ENCODE measurements around the gene SYT8.

The SYT8 gene

GRCh38 chr11:1860108-1860507, 25.3 kb downstream of the SYT8 start:
- H3K36me3 ChIP-seq (ENCODE audit: control insufficient read depth, insufficient read depth, low read length), result no peaks in the 10 kb centered on the region
- no peaks in the 10 kb centered on the region for H3K27me3 ChIP-seq (ENCODE audit: control insufficient read depth, insufficient read depth, low read length, poor library complexity, severe bottlenecking)
- no peaks in the 10 kb centered on the region for H3K9me3 ChIP-seq (ENCODE audit: control insufficient read depth, low read length)
- peaks cover 19% of the 10 kb centered on the region for H3K4me1 ChIP-seq (ENCODE audit: control insufficient read depth, insufficient read depth, low read length)
- 90 to 91% methylated on average over 1 of the region's 1 CpG for WGBS, 2 experiments
- H3K27ac ChIP-seq (ENCODE audit: insufficient read depth, low read depth, low read length, poor library complexity, severe bottlenecking), result no peak overlapping the region
- H3K4me3 ChIP-seq (ENCODE audit: insufficient read depth, low read depth, low read length), result no peak overlapping the region

GRCh38 chr11:1861435-1862411, 26.9 kb downstream of the SYT8 start:
- Histone ChIP-seq H3K27me3 (ENCODE audit: control insufficient read depth, insufficient read depth, low read length, poor library complexity, severe bottlenecking) (no peaks in the 10 kb centered on the region), H3K36me3 (ENCODE audit: control insufficient read depth, insufficient read depth, low read length) (no peaks in the 10 kb centered on the region), H3K27ac (ENCODE audit: insufficient read depth, low read depth, low read length, poor library complexity, severe bottlenecking) (no peak overlapping the region), H3K9me3 (ENCODE audit: control insufficient read depth, low read length) (no peaks in the 10 kb centered on the region), H3K4me3 (ENCODE audit: insufficient read depth, low read depth, low read length) (no peak overlapping the region), H3K4me1 (ENCODE audit: control insufficient read depth, insufficient read depth, low read length) (peaks cover 23% of the 10 kb centered on the region)
- WGBS, 2 experiments, result 90 to 92% methylated on average over 4 of the region's 4 CpGs

- Histone ChIP-seq H3K4me3 (ENCODE audit: insufficient read depth, low read depth, low read length) (no peak overlapping the region), H3K36me3 (ENCODE audit: control insufficient read depth, insufficient read depth, low read length) (no peaks in the 10 kb centered on the region), H3K27me3 (ENCODE audit: control insufficient read depth, insufficient read depth, low read length, poor library complexity, severe bottlenecking) (no peaks in the 10 kb centered on the region), H3K9me3 (ENCODE audit: control insufficient read depth, low read length) (no peaks in the 10 kb centered on the region), H3K27ac (ENCODE audit: insufficient read depth, low read depth, low read length, poor library complexity, severe bottlenecking) (no peak overlapping the region), H3K4me1 (ENCODE audit: control insufficient read depth, insufficient read depth, low read length) (peaks cover 23% of the 10 kb centered on the region)
- WGBS, 2 experiments, result 81 to 82% methylated on average over 14 of the region's 14 CpGs
Observed at GRCh38 chr11:1862588-1863351, 28.0 kb downstream of the SYT8 start.

DNA sequence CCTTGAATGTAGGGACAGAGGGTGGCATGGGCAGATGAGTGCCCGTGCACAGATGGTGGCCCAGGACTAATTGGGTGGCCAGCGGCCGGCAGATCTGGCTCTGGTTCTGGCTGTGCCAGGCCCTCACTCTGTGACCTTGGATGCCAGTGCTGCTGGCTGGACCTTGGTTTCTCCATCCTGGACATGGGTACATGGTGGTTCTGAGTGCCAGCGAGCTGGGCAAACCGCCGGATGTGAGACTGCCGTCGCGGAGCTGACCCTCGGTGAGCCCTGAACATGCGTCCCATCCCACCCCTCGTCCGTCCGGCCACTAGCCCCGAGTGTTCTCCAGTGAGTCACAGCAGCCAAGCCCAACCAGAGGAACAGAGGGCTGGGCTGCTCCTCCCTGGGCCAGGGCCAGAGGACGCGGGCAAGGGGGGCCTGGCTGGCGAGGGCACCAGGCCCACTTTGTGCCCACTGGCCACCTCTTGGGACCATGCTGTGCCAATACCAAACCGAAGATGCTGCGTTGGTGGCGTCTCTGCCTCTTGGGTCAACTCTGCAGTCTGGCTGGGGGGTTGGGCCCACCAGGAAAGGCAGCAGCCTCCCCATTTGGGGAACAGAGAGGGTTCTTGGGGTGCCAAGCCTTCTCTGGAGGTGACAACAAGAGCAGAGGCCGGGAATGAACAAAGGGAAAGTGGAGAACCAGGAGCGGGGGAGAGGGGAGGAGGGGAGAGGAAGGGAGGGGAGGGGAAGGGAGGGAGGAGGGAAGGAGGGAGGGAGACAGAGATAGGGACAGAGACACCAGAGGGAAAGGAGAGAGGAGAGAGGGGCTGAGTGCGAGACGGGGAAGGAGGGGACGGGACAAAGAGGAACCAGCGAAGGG, 28.8 kb downstream of the SYT8 start:
- H3K9me3 ChIP-seq (ENCODE audit: control insufficient read depth, low read length), result no peaks in the 10 kb centered on the region
- no peak overlapping the region for H3K27ac ChIP-seq (ENCODE audit: insufficient read depth, low read depth, low read length, poor library complexity, severe bottlenecking)
- H3K36me3 ChIP-seq (ENCODE audit: control insufficient read depth, insufficient read depth, low read length), result no peaks in the 10 kb centered on the region
- H3K4me3 ChIP-seq (ENCODE audit: insufficient read depth, low read depth, low read length), result no peak overlapping the region
- no peaks in the 10 kb centered on the region for H3K27me3 ChIP-seq (ENCODE audit: control insufficient read depth, insufficient read depth, low read length, poor library complexity, severe bottlenecking)
- H3K4me1 ChIP-seq (ENCODE audit: control insufficient read depth, insufficient read depth, low read length), result peaks cover 22% of the 10 kb centered on the region
- 47 to 50% methylated on average over 27 of the region's 27 CpGs for WGBS, 2 experiments

DNA sequence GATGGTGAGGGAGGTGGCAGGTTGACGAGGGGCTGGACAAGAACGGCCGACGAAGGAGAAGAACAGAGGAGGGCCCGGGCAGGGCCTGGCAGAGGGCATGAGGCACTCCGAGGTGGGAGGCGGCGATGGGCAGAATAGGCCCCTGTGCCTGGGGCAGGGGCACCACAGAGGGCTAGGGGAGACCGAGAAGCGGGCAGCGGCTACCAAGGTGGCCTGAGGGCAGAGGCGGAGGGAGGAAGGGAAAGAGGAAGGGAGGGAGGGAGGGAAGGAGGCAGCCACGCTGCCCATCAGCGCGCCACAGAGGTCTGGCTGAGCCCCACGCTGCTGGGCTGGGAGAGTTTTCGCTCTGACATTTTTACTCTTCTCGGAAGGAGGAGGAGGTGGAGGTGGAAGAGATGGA, 29.4 kb downstream of the SYT8 start:
- H3K36me3 ChIP-seq (ENCODE audit: control insufficient read depth, insufficient read depth, low read length), result no peaks in the 10 kb centered on the region
- H3K27me3 ChIP-seq (ENCODE audit: control insufficient read depth, insufficient read depth, low read length, poor library complexity, severe bottlenecking), result no peaks in the 10 kb centered on the region
- H3K9me3 ChIP-seq (ENCODE audit: control insufficient read depth, low read length), result no peaks in the 10 kb centered on the region
- WGBS, 2 experiments, result 78% methylated on average over 18 of the region's 18 CpGs
- no peak overlapping the region for H3K4me3 ChIP-seq (ENCODE audit: insufficient read depth, low read depth, low read length)
- no peak overlapping the region for H3K27ac ChIP-seq (ENCODE audit: insufficient read depth, low read depth, low read length, poor library complexity, severe bottlenecking)
- peaks cover 19% of the 10 kb centered on the region for H3K4me1 ChIP-seq (ENCODE audit: control insufficient read depth, insufficient read depth, low read length)

DNA sequence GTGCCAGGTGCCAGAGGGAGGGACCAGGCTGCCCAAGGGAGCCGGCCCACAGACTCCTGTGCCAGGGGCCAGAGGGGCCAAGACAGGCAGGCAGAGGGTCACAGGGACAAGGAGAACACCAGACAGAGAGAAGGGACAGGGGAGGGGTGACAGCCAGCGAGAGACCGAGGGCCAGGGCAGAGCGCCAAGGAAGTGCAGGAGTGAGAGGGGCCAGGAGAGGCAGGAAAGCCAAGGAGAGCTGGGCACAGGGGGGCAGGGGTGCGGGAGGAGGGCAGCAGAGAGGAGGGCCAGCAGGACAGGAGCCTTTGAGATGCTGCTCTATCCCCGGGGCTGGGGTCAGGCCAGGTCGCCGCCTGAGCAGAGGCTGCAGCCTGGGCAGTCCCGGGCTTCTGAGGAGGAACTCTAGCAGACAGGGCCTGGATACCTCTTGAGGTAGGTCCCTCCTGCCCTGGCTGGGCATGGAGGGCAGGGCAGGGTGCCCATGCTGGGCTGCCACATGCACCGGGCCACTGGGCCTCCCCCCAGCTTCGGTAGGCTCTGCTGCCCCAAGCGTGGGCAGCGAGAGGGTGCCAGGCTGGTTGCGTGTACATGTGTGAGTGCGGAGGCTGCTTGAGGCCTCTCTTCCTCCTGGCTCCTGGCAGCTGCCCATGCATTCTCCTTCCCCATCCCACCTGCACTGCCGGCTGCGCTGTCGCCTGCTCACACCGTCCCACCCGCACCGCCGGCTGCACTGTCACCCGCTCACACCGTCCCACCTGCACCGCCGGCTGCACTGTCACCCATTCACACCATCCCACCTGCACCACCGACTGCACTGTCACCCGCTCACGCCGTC, 30.3 kb downstream of the SYT8 start:
- no peak overlapping the region for H3K27ac ChIP-seq (ENCODE audit: insufficient read depth, low read depth, low read length, poor library complexity, severe bottlenecking)
- peaks cover 19% of the 10 kb centered on the region for H3K4me1 ChIP-seq (ENCODE audit: control insufficient read depth, insufficient read depth, low read length)
- H3K9me3 ChIP-seq (ENCODE audit: control insufficient read depth, low read length), result no peaks in the 10 kb centered on the region
- no peak overlapping the region for H3K4me3 ChIP-seq (ENCODE audit: insufficient read depth, low read depth, low read length)
- WGBS, 2 experiments, result 87 to 88% methylated on average over 30 of the region's 30 CpGs
- no peaks in the 10 kb centered on the region for H3K36me3 ChIP-seq (ENCODE audit: control insufficient read depth, insufficient read depth, low read length)
- peaks cover 2% of the 10 kb centered on the region for H3K27me3 ChIP-seq (ENCODE audit: control insufficient read depth, insufficient read depth, low read length, poor library complexity, severe bottlenecking)

GRCh38 chr11:1866226-1866625, 31.4 kb downstream of the SYT8 start:
- no peaks in the 10 kb centered on the region for H3K9me3 ChIP-seq (ENCODE audit: control insufficient read depth, low read length)
- WGBS, 2 experiments, result 95 to 98% methylated on average over 8 of the region's 8 CpGs
- peaks cover 6% of the 10 kb centered on the region for H3K27me3 ChIP-seq (ENCODE audit: control insufficient read depth, insufficient read depth, low read length, poor library complexity, severe bottlenecking)
- H3K4me1 ChIP-seq (ENCODE audit: control insufficient read depth, insufficient read depth, low read length), result peaks cover 19% of the 10 kb centered on the region
- no peak overlapping the region for H3K27ac ChIP-seq (ENCODE audit: insufficient read depth, low read depth, low read length, poor library complexity, severe bottlenecking)
- no peak overlapping the region for H3K4me3 ChIP-seq (ENCODE audit: insufficient read depth, low read depth, low read length)
- H3K36me3 ChIP-seq (ENCODE audit: control insufficient read depth, insufficient read depth, low read length), result no peaks in the 10 kb centered on the region

- H3K9me3 ChIP-seq (ENCODE audit: control insufficient read depth, low read length), result no peaks in the 10 kb centered on the region
- peaks cover 19% of the 10 kb centered on the region for H3K4me1 ChIP-seq (ENCODE audit: control insufficient read depth, insufficient read depth, low read length)
- H3K27me3 ChIP-seq (ENCODE audit: control insufficient read depth, insufficient read depth, low read length, poor library complexity, severe bottlenecking), result peaks cover 6% of the 10 kb centered on the region
- H3K4me3 ChIP-seq (ENCODE audit: insufficient read depth, low read depth, low read length), result no peak overlapping the region
- WGBS, 2 experiments, result 92% methylated on average over 15 of the region's 15 CpGs
- no peak overlapping the region for H3K27ac ChIP-seq (ENCODE audit: insufficient read depth, low read depth, low read length, poor library complexity, severe bottlenecking)
- H3K36me3 ChIP-seq (ENCODE audit: control insufficient read depth, insufficient read depth, low read length), result no peaks in the 10 kb centered on the region
Observed at GRCh38 chr11:1866776-1867175, 32.0 kb downstream of the SYT8 start.

DNA sequence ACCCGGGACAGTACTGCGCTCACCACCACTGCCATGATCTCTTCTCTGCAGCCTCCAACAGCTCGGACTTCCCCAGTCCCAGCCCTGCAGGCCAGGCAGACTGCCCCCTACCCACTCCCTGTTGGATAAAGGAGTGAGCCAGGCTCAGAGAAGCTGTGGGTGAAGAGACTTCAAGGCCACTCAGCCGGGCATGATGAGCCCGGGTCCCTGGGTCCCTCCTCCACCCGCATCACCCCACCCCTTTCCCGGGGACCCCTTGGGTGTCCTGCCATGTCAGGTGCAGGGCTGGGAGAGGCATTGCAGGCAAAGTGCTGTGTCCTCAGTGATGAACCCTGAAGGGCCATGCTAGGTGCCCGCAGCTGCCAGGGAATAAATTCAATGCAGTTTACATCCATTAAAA, 32.6 kb downstream of the SYT8 start:
- H3K27me3 ChIP-seq (ENCODE audit: control insufficient read depth, insufficient read depth, low read length, poor library complexity, severe bottlenecking), result peaks cover 6% of the 10 kb centered on the region
- H3K36me3 ChIP-seq (ENCODE audit: control insufficient read depth, insufficient read depth, low read length), result no peaks in the 10 kb centered on the region
- 82 to 85% methylated on average over 8 of the region's 8 CpGs for WGBS, 2 experiments
- H3K4me3 ChIP-seq (ENCODE audit: insufficient read depth, low read depth, low read length), result no peak overlapping the region
- peaks cover 19% of the 10 kb centered on the region for H3K4me1 ChIP-seq (ENCODE audit: control insufficient read depth, insufficient read depth, low read length)
- H3K9me3 ChIP-seq (ENCODE audit: control insufficient read depth, low read length), result no peaks in the 10 kb centered on the region
- no peak overlapping the region for H3K27ac ChIP-seq (ENCODE audit: insufficient read depth, low read depth, low read length, poor library complexity, severe bottlenecking)
